Calu3 (cell line): ENCODE results near the gene CBLN4. TPM values are rescaled to one million over a fixed set of nuclear protein-coding genes. Genes with fewer than 3 reads are reported as not detected.

Experiments used
- BruUV-seq: library from RNA; stranded (reverse); fragments of 400-500 nt; replicated peaks from 2 replicates; lab custom pipeline; 2021; lab: Mats Ljungman, UMichigan
- CTCF ChIA-PET: fragments of 300-600 bp; sonication (Branson Sonifier 250); formaldehyde crosslinking; loops from one replicate; lab custom pipeline; 2022; ENCODE audit warnings: antibody characterized with exemption; lab: Charles Lee
- DNase-seq: peaks from one replicate; pipeline ENCODE4 v3.0.0; 2022
- H3K27ac Mint-ChIP-seq: one replicate; pipeline ENCODE4 v1.8.0; 2022; ENCODE audit warnings: mixed read lengths; ENCODE audit not compliant: unreplicated experiment
- H3K27me3 Mint-ChIP-seq: one replicate; pipeline ENCODE4 v1.8.0; 2022; ENCODE audit warnings: mixed read lengths; ENCODE audit not compliant: unreplicated experiment
- H3K36me3 Mint-ChIP-seq: one replicate; pipeline ENCODE4 v1.8.0; 2022; ENCODE audit warnings: mild to moderate bottlenecking, moderate library complexity, mixed read lengths; ENCODE audit not compliant: insufficient read depth, unreplicated experiment
- H3K4me1 Mint-ChIP-seq: one replicate; pipeline ENCODE4 v1.8.0; 2022; ENCODE audit warnings: mild to moderate bottlenecking, low read depth, mixed read lengths; ENCODE audit not compliant: unreplicated experiment
- H3K4me3 Mint-ChIP-seq: one replicate; pipeline ENCODE4 v1.8.0; 2022; ENCODE audit warnings: mild to moderate bottlenecking, low read depth, moderate library complexity, mixed read lengths; ENCODE audit not compliant: unreplicated experiment
- H3K9me3 Mint-ChIP-seq: one replicate; pipeline ENCODE4 v1.8.0; 2022; ENCODE audit warnings: low read depth, mixed read lengths; ENCODE audit not compliant: unreplicated experiment
- intact Hi-C: fragments of 100-400 bp; cut with micrococcal nuclease; formaldehyde crosslinking; loops from one replicate; pipeline ENCODE4 v1.10.0; 2022; ENCODE audit not compliant: unreplicated experiment
- total RNA-seq: library from RNA; stranded (reverse); gene quantifications from 2 replicates; pipeline ENCODE4 v1.2.3, GENCODE V29; 2022
- TF ChIP-seq, protein P1 (sequence below): fragments of 200-600 bp; IDR thresholded peaks from one replicate; pipeline ENCODE4 v1.8.0; 2022; ENCODE audit warnings: antibody characterized with exemption; ENCODE audit not compliant: unreplicated experiment

The CBLN4 gene
- total RNA-seq, 1 experiment from 2014 or later: not detected

DNA sequence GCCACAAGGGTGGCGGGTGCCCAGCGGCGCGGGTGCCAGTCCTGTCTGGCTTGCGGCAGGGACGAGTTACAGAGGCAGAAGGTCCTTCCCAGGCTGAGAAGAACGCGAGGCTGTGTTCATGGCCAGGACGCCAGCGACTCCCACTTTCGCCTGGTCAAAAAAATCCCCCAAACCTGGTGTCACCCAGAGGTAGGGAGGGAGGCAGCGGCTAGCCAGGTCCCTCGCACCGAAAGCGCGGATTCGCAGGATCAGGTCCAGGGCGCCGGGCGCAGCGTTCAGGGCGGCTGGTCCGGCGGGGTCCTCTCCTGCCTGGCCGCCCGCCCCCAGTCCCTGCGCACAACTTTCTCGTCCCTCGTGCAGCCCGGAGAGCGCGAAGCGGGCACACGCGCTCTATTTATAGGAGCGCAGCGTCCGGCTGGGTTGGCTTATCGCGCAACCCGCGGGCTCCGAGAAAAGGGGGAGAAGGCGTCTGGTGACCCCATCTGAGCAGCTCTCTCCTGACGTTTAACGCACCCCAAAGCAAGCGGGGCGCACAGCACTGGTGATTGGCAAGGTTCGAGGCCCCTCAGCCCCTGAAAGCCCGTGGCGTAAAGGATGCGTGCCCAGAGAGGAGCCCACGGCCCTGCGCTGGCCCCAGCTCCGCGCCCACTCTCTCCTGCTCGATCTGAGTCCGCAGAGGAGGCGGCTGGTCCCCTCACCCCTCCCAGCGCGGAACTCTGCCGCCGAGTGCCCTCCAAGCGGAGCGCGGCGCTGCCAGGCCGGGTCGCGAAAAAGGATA, 519 bp downstream of the CBLN4 start:
- no peak for DNase-seq
- CTCF ChIA-PET: no interaction called here
- no peak overlapping the region for H3K4me3 Mint-ChIP-seq
- H3K27ac Mint-ChIP-seq: no peak overlapping the region
- H3K36me3 Mint-ChIP-seq: no peaks in the 10 kb centered on the region
- peaks cover 8% of the 10 kb centered on the region for H3K9me3 Mint-ChIP-seq
- TF ChIP-seq, protein P1, sequence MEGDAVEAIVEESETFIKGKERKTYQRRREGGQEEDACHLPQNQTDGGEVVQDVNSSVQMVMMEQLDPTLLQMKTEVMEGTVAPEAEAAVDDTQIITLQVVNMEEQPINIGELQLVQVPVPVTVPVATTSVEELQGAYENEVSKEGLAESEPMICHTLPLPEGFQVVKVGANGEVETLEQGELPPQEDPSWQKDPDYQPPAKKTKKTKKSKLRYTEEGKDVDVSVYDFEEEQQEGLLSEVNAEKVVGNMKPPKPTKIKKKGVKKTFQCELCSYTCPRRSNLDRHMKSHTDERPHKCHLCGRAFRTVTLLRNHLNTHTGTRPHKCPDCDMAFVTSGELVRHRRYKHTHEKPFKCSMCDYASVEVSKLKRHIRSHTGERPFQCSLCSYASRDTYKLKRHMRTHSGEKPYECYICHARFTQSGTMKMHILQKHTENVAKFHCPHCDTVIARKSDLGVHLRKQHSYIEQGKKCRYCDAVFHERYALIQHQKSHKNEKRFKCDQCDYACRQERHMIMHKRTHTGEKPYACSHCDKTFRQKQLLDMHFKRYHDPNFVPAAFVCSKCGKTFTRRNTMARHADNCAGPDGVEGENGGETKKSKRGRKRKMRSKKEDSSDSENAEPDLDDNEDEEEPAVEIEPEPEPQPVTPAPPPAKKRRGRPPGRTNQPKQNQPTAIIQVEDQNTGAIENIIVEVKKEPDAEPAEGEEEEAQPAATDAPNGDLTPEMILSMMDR: no peak
- intact Hi-C loops: no loop called here
- H3K4me1 Mint-ChIP-seq: no peaks in the 10 kb centered on the region
- H3K27me3 Mint-ChIP-seq: no peaks in the 10 kb centered on the region
- BruUV-seq: no TSS peak

DNA sequence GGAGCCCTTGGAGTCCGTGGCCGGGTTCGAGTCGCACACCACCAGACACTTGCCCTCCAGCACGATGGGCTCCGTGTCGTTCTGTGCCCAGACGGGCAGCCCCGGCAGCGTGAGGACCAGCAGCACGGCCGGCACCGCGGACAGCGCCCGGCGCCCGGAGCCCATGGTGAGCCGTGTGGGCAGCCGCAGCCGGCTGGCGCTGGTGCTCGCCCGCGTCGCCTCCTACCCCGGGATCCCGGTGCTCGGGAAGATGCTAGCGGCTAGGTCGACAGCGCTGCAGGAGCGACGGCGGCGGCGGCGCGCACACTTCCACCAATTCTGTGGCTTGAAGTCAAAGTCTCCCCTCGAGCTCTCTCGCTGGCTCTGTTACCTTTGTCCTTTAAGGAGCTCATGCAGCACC, 1.3 kb downstream of the CBLN4 start:
- H3K4me3 Mint-ChIP-seq: no peak overlapping the region
- TF ChIP-seq, protein P1: no peak
- H3K27ac Mint-ChIP-seq: no peak overlapping the region
- DNase-seq: no peak
- intact Hi-C loops: no loop called here
- no peaks in the 10 kb centered on the region for H3K4me1 Mint-ChIP-seq
- CTCF ChIA-PET: interaction anchor here (0.5 to 0.6 kb wide), 2 partner anchors 9 to 10 kb away, joined by 3 to 5 read pairs; no protein-coding TSS in a partner anchor
- H3K27me3 Mint-ChIP-seq: no peaks in the 10 kb centered on the region
- no peaks in the 10 kb centered on the region for H3K36me3 Mint-ChIP-seq
- peaks cover 8% of the 10 kb centered on the region for H3K9me3 Mint-ChIP-seq
- BruUV-seq: no TSS peak

DNA sequence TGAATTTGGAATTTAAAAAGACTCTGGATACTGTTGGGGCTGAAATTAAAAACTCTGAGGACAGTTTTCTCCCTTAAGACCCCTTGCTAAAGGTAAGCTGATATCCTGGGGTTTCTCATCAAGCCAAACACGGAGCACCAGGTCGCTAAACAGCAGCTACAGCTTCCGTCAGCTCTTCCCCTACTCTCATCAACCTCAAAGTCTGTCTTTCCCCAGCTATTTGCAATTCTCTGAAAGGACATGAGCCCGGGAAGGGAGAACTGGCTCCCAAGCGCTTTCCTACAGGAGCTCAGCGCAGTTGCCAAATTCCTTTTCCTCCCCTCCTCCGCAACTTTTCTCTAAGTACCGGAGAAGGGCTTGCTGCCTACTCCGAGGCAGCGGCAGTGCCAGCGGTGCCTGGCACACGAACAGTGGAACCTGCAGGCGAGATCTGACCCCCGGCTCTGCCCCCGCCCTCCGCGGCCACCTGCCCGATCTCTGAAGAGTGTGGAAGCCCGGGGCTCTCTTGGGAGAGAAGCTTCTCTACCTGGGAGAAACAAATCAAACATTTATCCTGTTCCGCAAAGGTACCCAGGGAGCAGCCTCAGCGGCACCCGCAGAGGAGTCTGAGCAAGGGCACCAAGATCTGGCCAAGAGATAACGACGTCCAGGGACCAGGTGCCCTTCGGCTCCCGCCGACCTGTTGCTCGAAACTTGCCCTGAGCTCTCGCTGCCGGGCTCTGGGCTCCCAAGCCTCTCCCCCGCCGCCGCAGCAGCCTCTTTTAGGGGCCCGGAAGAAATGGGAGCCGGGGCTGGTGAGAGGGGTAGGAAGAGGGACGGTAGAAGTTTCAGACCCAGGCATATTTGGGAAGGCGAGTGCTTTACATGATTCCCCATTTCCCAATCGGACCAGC, 2.2 kb downstream of the CBLN4 start:
- no TSS peak for BruUV-seq
- CTCF ChIA-PET: interaction anchor here (0.5 to 0.6 kb wide), 2 partner anchors 8 to 9 kb away, joined by 3 to 5 read pairs; no protein-coding TSS in a partner anchor
- H3K9me3 Mint-ChIP-seq: peaks cover 5% of the 10 kb centered on the region
- H3K27ac Mint-ChIP-seq: no peak overlapping the region
- TF ChIP-seq, protein P1: no peak
- no peaks in the 10 kb centered on the region for H3K4me1 Mint-ChIP-seq
- no peaks in the 10 kb centered on the region for H3K27me3 Mint-ChIP-seq
- intact Hi-C loops: no loop called here
- no peak overlapping the region for H3K4me3 Mint-ChIP-seq
- no peaks in the 10 kb centered on the region for H3K36me3 Mint-ChIP-seq
- no peak for DNase-seq

DNA sequence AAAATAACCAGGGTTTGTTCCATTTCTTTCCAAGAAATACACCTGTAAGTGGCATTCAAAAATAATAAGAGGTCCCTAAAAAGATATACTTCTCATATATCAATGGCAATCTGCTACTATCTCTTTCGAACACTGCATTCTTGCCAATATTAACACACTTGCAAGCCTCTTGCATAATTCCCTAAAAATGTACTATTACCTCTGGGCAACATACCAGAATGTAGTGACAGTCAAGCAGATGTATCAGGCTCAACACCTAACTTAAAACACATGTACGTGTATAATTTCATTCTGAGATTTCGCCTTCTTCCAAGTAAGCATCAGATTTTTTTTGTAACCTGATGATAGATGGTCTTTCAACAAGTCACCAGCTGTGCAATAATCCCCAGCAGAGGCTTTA, 3.4 kb downstream of the CBLN4 start:
- H3K27me3 Mint-ChIP-seq: no peaks in the 10 kb centered on the region
- no peak overlapping the region for H3K27ac Mint-ChIP-seq
- TF ChIP-seq, protein P1: no peak
- intact Hi-C loops: no loop called here
- peaks cover 6% of the 10 kb centered on the region for H3K9me3 Mint-ChIP-seq
- BruUV-seq: no TSS peak
- CTCF ChIA-PET: no interaction called here
- DNase-seq: no peak
- H3K36me3 Mint-ChIP-seq: no peaks in the 10 kb centered on the region
- no peak overlapping the region for H3K4me3 Mint-ChIP-seq
- no peaks in the 10 kb centered on the region for H3K4me1 Mint-ChIP-seq
